Testis (tissue), 2 donors: ENCODE results near the gene FURIN.

Source experiments
- CTCF ChIP-seq, 3 experiments: fragments of 450-650 bp in 2 of 3; fragments of 200-600 bp in 1 of 3; sonication (generic) in 1 of 3; IDR thresholded peaks; one replicate each; pipeline ENCODE4 v1.5.1; 2016 to 2019; ENCODE audit warnings: antibody characterized with exemption in 3 of 3, mild to moderate bottlenecking in 2 of 3, moderate library complexity in 1 of 3
- POLR2A ChIP-seq: fragments of 450-650 bp; IDR thresholded peaks from one replicate; pipeline ENCODE4 v1.6.1; 2017; ENCODE audit warnings: antibody characterized with exemption, mild to moderate bottlenecking, moderate library complexity

- TF ChIP-seq POLR2A (no peak), CTCF (IDR thresholded peaks at IDR 0.05) (no peak)
Observed at GRCh38 chr15:90877996-90878395, 9.6 kb downstream of the FURIN start.
